Measurements from ENCODE around the gene SPAG6. TPM values are rescaled to one million over a fixed set of nuclear protein-coding genes. Genes with fewer than 3 reads are reported as not detected.

The SPAG6 gene
- polyA plus RNA-seq, 3 donors: 0.11 to 0.13 TPM; not detected in 1

DNA sequence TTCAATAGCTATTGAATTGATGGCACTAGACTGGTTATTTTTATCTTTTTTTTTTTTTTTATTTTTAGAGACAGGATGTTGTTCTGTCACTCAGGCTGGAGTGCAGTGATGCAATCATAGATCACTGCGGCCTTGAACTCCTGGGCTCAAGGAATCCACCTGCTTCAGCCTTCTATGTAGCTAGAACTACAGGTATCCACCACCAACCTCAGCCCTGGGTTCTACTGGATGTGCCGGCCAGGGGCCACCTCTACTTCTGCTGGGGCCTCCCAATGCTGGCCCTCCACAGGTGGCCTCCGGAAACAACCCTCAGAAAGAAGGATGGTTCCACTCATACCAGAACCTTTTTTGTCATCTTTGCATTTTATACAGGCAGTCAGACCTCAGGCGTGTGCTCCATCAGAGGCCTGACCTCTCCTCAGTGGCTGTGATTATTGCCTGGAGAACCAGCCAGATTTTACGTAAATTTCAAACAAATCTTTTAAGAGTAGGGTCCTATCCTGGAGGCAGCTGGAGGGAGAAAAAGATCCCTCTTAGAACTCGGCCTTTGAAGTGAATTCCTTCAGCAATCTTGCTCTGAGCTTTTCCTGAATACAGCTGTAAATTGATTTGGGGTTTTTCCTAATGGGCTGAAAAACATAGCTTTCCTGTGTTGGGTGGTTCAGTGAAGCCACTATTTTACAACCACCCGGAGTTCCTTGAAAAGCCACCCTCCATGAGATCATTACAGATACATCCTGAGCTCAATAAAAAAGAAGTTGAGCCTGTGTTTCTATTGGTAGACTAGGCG is 110.0 kb downstream of the SPAG6 start:
- Mint-ChIP-seq H3K36me3 (no peaks in the 10 kb centered on the region), H3K9me3 (peaks cover 0 to 7% (median 0%) of the 10 kb centered on the region in 7 donors), H3K4me3 (no peak overlapping the region), H3K27ac (no peak overlapping the region), H3K27me3 (ENCODE audit: low read depth in 3 of 3) (peaks cover 0 to 4% (median 2%) of the 10 kb centered on the region in 3 donors), H3K4me1 (no peaks in the 10 kb centered on the region)
- 90% methylated on average over 5 of the region's 8 CpGs for WGBS (ENCODE audit: insufficient coverage)
- Histone ChIP-seq H3K27me3 (ENCODE audit: control insufficient read depth in 2 of 2, insufficient read depth in 2 of 2, low read length in 2 of 2) (no peaks in the 10 kb centered on the region), H3K27ac (ENCODE audit: low read depth in 1 of 2, low read length in 2 of 2) (no peak overlapping the region), H3K9me3 (replicated peaks in 1 of 2; ENCODE audit: control insufficient read depth in 1 of 2, insufficient read depth in 1 of 2, low read length in 2 of 2) (no peaks in the 10 kb centered on the region), H3K36me3 (replicated peaks in 1 of 2; ENCODE audit: control insufficient read depth in 1 of 2, insufficient read depth in 2 of 2, low read length in 2 of 2) (no peaks in the 10 kb centered on the region), H3K4me3 (replicated peaks in 1 of 3; ENCODE audit: low read depth in 2 of 3, low read length in 3 of 3) (no peak overlapping the region), H2AFZ (ENCODE audit: insufficient read depth, low read depth, low read length, poor library complexity, severe bottlenecking) (no peak overlapping the region), H3K4me2 (replicated peaks; ENCODE audit: extremely low read depth, low read length, poor library complexity, severe bottlenecking) (no peak overlapping the region), H4K20me1 (ENCODE audit: insufficient read depth, low read length) (no peaks in the 10 kb centered on the region), H3K79me2 (ENCODE audit: insufficient read depth, low read length) (no peaks in the 10 kb centered on the region), H3K9ac (ENCODE audit: insufficient read depth, low read length, poor library complexity, severe bottlenecking) (no peak overlapping the region), H3K4me1 (ENCODE audit: control insufficient read depth in 1 of 2, insufficient read depth in 2 of 2, low read length in 2 of 2) (no peaks in the 10 kb centered on the region)
- no peak for DNase-seq
- intact Hi-C loops (cut with micrococcal nuclease): no loop called here
- TF ChIP-seq, protein P1, sequence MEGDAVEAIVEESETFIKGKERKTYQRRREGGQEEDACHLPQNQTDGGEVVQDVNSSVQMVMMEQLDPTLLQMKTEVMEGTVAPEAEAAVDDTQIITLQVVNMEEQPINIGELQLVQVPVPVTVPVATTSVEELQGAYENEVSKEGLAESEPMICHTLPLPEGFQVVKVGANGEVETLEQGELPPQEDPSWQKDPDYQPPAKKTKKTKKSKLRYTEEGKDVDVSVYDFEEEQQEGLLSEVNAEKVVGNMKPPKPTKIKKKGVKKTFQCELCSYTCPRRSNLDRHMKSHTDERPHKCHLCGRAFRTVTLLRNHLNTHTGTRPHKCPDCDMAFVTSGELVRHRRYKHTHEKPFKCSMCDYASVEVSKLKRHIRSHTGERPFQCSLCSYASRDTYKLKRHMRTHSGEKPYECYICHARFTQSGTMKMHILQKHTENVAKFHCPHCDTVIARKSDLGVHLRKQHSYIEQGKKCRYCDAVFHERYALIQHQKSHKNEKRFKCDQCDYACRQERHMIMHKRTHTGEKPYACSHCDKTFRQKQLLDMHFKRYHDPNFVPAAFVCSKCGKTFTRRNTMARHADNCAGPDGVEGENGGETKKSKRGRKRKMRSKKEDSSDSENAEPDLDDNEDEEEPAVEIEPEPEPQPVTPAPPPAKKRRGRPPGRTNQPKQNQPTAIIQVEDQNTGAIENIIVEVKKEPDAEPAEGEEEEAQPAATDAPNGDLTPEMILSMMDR (IDR thresholded peaks at IDR 0.05): no peak

DNA sequence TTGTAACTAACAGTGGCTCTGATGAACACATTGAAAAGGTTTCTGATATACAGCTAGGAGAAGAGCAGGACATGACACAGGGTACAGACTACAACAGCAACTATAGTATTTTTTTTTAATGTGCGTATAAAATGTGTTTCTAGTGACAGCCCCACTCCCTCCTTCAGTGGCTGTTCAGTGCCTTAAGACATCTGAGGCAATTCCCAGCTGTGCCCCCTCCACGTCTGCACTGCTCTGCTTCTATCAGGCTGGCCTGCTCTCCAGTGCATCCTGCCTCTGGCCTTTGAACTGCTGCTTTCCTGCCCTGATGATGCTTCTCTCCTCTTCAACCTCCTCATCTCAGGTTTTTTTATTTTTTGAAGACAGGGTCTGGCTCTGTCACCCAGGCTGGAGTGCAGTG is 111.2 kb downstream of the SPAG6 start:
- Histone ChIP-seq H3K79me2 (ENCODE audit: insufficient read depth, low read length) (no peaks in the 10 kb centered on the region), H3K27ac (ENCODE audit: low read depth in 1 of 2, low read length in 2 of 2) (no peak overlapping the region), H3K36me3 (replicated peaks in 1 of 2; ENCODE audit: control insufficient read depth in 1 of 2, insufficient read depth in 2 of 2, low read length in 2 of 2) (no peaks in the 10 kb centered on the region), H3K4me1 (ENCODE audit: control insufficient read depth in 1 of 2, insufficient read depth in 2 of 2, low read length in 2 of 2) (no peaks in the 10 kb centered on the region), H3K9ac (ENCODE audit: insufficient read depth, low read length, poor library complexity, severe bottlenecking) (no peak overlapping the region), H3K27me3 (ENCODE audit: control insufficient read depth in 2 of 2, insufficient read depth in 2 of 2, low read length in 2 of 2) (no peaks in the 10 kb centered on the region), H3K4me2 (replicated peaks; ENCODE audit: extremely low read depth, low read length, poor library complexity, severe bottlenecking) (no peak overlapping the region), H3K4me3 (replicated peaks in 1 of 3; ENCODE audit: low read depth in 2 of 3, low read length in 3 of 3) (no peak overlapping the region), H4K20me1 (ENCODE audit: insufficient read depth, low read length) (no peaks in the 10 kb centered on the region), H2AFZ (ENCODE audit: insufficient read depth, low read depth, low read length, poor library complexity, severe bottlenecking) (no peak overlapping the region), H3K9me3 (replicated peaks in 1 of 2; ENCODE audit: control insufficient read depth in 1 of 2, insufficient read depth in 1 of 2, low read length in 2 of 2) (no peaks in the 10 kb centered on the region)
- TF ChIP-seq, protein P1 (IDR thresholded peaks at IDR 0.05): no peak
- Mint-ChIP-seq H3K27ac (no peak overlapping the region), H3K4me1 (no peaks in the 10 kb centered on the region), H3K27me3 (ENCODE audit: low read depth in 3 of 3) (peaks cover 0 to 4% (median 2%) of the 10 kb centered on the region in 3 donors), H3K36me3 (no peaks in the 10 kb centered on the region), H3K4me3 (no peak overlapping the region), H3K9me3 (peaks cover 0 to 7% (median 0%) of the 10 kb centered on the region in 7 donors)
- intact Hi-C loops (cut with micrococcal nuclease): no loop called here
- no peak for DNase-seq
- 94% methylated on average over 2 of the region's 2 CpGs for WGBS (ENCODE audit: insufficient coverage)

Measured in CD14-positive monocyte (primary cell).